Activated CD8-positive, alpha-beta memory T cell treated with anti-CD3 and anti-CD28 coated beads, Interleukin-2, amount 50 U/mL, for 24 hours (primary cell): Measurements from ENCODE around the gene LMOD1.

ENCODE experiments used
- DNase-seq: peaks from one replicate; pipeline ENCODE4 v3.0.0-alpha.2; 2020; ENCODE audit errors: extremely low read depth

Gene LMOD1

DNA sequence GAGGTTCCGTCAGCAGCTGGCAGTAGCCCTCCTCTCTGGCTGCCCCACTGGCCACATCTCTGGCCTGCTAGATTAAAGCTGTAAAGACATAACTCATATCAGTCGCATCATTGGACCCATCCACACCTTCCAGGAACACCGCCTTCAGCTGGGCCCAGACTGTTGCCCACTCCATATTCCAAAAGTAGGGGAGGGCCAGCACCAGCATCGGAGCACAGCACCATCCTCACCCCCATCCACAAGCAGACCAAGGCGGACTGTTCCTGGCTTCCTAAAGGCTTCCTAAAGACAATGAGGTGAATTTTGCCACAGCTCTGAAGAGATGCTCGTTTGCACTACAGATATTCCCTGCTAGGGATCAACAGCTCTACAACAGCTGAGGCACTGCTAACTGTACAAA lies 54.1 kb downstream of the LMOD1 start:
- DNase-seq, result no peak

DNA sequence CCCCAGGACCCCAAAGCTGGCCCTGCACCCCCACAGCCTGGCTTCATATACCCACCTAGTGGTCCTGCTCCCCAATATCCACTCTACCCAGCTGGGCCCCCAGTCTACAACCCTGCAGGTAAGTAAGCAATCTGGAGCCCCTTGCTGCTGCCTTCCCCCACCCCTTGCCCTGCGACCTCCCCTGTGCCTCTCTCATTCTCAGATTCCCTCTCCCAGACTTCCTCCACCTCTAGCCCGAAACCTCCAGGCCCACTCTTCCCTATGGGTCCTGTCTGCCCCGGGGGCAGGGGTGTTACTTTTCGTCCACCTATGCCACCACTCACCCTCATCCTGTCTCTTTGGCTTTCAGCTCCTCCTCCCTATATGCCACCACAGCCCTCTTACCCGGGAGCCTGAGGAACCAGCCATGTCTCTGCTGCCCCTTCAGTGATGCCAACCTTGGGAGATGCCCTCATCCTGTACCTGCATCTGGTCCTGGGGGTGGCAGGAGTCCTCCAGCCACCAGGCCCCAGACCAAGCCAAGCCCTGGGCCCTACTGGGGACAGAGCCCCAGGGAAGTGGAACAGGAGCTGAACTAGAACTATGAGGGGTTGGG lies 54.8 kb downstream of the LMOD1 start:
- no peak for DNase-seq

DNA sequence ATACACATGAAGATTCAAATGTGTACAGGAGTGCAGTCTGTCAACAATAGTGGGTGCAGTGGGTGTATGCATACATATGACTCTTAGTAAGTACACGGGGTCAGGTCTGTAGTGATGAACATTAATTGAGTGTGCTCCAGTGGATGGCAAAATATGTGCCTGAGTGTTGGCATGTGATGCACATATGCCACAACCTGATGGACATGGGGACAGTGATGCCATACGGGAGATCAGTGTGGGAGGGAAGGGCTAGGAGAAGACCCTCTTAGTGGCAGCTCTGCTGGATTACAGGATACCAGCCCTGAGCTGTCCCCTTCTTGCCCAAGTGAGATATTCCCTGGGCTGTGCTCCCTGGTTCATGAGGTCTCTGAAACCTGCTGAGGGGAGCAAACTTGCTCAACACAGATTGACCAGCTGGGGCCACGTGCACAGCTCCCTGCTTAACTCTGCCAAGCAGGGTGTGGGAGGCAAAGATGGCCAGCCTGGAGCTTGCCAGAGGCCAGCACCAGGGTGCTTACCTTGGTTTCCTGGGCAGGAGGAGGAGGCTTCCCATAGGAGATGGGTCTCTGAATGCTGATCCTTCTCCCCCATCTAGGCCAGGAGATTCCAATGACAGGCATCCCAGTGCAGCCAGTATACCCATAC lies 55.4 kb downstream of the LMOD1 start:
- no peak for DNase-seq

DNA sequence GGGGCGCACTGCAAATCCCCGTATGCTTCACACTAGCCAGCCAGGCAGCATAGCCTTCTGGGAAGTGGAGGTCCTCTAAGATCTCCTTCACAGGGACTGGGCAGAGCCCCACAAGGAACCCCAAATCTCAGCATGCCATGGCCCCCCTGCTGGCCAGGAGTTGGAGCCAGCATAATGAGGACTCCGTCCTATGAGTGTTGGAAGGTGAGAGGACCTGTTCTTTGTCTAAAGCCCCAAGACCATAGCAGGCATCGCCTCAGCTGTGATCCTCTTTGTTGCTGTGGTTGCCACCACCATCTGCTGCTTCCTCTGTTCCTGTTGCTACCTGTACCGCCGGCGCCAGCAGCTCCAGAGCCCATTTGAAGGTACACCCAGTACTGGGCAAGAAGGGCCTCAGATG lies 56.1 kb downstream of the LMOD1 start:
- no peak for DNase-seq

DNA sequence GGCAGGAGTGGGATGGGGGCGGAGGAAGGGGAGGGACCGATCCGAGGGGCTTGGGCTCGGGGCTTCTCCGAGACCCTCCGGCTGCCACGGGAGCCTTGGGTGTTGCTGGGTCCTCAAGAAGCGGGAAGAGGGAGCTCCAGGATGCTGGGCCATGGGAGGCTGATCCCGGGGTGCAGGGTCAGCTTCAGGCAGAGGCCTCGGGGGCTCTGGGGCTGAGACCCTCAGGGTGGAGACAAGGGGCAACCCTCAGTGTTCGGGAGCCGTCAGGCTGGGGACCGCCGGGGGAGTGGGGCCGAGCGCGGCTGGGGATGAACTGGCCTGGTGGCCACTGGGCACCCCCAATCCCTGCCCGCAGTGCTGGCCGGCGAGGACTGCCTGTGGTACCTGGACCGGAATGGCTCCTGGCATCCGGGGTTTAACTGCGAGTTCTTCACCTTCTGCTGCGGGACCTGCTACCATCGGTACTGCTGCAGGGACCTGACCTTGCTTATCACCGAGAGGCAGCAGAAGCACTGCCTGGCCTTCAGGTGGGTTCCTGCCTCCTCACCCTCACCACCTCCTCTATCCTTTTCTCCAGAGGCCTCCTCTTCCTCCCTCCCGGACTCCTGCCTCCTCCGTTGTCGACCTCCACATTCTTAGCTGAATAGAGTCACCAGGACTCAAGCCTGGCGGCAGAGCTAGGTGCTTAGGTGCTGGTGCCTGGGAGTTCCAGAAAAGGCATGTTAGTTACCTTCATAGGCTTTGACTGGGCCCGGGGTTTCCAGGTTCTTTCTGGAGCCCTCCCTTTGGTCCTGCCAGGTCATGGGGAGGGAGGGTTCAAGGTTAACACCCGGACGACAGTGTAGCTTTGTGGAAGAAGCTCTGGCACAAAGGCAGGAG lies 57.0 kb downstream of the LMOD1 start:
- DNase-seq, result no peak

DNA sequence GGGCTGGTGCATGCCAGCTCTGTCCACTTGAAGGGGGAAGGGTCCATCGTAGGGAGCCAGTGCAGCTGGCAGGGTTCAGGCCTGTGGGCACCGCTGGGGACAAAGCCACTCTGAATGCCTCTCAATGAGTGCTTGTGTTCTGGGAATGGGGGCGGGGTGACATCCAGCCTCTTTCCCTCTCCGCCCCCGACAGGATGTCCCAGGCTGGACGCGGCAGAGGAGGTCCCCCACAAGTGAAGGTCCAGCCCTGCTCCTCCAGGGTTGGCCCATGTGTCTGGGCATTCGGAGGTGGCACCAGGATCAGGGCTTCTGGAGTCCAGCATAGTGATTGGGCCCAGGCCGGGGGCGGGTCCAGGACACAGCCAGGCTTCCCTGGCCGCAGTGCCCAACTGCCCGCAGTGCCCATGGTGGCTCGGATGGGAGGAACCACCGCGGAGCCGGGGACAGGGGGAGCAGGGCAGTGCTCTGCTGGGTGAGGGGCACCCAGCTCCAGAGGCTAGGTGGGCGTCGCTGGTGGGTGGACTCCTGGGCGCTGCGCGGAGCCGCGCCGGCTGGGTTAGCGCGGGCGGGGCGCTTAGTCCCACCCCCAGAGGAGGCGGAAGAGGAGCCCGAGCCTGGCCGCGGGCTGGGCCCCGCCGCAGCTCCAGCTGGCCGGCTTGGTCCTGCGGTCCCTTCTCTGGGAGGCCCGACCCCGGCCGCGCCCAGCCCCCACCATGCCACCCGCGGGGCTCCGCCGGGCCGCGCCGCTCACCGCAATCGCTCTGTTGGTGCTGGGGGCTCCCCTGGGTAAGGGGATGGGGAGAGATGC lies 57.9 kb downstream of the LMOD1 start, which contains the start of gene SHISA4:
Gene SHISA4, plus strand, starts transcription at position 617 of the 808 bp plus-strand sequence. Its CDS starts 97 bp downstream, at position 714.
- DNase-seq, result no peak

DNA sequence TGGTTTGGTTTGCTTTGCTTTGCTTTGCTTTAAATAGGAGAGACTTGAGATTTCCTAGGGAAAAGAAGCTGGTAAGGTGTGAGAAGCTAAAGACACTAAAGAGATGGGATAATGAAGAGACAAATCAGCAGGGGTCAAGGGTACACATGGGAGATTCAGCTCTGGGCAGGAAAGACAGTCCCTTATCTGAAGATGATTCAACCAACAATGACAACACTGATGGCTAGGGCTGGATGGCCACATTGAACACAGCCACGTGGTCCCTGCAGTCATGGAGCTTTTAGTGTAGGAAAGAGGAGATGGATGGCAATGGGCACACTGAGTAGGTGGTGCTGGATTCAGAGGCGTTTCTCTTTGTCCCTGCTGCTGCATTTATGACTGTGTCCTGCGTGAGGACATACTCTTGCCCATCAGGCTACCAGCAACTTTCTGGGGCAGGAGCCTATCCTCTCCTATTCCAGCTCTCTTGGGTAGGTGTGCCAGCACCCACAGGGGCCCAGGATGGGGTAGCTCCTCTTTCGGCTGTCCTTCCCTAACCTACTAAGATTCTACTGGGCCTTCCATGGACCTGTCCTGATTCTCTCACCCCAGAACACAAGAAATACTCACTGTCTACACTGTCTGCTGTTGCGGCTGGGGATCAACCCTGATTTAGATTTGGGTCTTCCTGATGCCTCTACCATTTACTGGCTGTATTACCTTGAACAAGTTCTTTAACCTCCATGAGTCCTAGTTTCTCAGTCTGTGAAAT lies 59.1 kb downstream of the LMOD1 start:
- no peak for DNase-seq

GRCh38 chr1:201886103-201886885 lies 60.1 kb downstream of the LMOD1 start:
- DNase-seq, result no peak

GRCh38 chr1:201885531-201886075 lies 60.7 kb downstream of the LMOD1 start:
- no peak for DNase-seq

DNA sequence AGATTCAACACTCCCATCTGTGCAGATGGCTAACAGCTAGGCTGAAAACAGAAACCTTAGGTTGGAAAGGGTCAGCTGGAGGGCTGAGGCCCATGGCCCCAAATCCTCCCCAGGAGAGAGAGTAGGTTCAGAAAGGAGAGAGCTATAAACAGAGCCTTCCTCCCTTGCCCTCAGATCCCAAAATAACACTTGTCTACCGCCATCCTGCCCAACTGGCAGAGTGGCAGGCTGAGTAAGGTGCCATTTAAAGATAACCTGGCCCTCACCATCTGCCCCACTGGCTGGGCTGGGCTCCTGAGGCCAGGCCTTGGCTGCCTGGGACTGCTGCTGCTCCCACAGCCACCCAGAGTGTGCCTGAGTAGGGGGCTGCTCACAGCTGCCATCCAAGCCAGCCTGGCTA lies 61.9 kb downstream of the LMOD1 start:
- no peak for DNase-seq

DNA sequence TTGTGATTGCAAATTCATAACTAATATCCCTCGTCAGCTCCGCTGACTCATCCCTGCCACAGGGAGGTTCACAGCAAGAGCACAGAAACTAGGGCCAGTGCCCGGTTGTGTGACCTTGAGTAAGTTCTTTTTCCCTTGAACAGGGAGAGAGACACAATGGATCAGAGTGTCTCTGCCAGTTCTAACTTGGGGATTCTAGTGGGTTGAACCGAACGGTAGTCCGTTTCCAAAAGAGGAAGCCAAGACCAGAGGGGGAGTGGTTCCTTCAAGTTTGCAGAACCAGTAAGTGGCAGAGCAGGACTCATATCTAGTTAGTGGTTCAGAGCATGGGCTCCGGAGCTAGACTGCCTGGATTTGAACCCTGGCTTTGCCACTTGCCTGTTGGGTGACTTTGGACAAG lies 62.6 kb downstream of the LMOD1 start:
- no peak for DNase-seq

DNA sequence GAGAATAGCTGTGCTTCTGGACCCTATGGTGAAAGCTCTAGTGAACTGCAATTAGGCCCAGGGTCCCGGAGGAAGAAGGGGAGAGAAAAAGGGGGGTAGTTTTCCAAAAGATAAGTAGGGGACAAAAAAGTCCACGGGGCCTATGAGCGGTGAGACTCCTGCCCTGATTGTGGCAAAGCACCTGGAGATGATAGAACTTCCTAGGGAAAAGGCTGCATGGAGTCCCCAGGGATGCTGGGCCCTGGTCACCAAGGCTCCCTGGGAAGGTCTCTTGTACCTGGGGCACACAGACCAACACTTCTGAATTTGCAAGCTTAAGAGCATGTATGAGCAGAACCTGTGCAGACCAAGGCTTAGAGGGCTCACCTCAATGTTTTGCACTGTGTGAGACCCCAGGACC lies 63.1 kb downstream of the LMOD1 start:
- DNase-seq, result no peak

DNA sequence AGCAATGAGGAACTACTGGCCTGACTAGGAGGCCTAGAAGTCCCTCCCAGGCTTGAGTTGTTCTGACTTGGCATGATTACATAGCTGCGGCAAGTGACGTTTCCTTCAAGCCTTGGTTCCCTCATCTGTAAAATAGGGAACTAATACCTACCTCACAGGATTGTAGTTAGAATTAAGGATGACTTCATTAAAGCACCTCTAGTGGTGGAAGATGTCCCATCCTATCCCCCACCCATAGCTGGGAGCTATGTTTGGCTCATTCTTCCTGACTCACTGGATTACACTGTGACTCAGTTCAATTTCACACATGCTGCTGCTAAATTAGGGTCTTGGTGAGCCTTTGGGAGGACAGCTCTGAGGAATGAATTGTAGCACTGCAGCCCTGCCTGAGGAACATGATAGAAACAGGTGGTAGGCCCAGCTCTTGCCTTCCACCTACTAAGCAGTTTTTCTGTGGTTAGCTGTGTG lies 63.6 kb downstream of the LMOD1 start:
- no peak for DNase-seq

DNA sequence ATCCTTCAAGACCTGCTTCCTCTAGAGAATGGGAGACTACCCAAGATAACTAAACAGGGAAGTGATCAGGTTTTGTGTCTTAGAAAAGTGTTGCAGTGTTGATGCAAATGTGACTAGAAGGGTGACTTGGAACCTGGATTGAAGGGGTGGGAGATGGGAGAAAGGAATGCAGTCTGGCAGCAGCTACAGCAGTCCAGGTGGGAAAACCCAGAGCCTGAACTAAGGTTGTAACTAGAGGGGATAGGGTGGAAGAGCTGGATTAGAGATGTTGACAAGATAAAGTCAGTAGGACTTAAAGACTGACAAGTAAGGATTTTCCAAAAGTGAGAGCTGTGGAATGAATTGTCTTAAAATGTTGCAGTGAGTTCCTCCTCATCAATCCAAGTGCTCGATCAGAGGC lies 64.7 kb downstream of the LMOD1 start:
- no peak for DNase-seq

GRCh38 chr1:201880928-201881571 lies 65.3 kb downstream of the LMOD1 start:
- no peak for DNase-seq

GRCh38 chr1:201877877-201878401 lies 68.4 kb downstream of the LMOD1 start:
- no peak for DNase-seq

GRCh38 chr1:201876148-201876818 lies 70.1 kb downstream of the LMOD1 start:
- no peak for DNase-seq

- DNase-seq, result no peak
These were observed 71.7 kb downstream of the LMOD1 start for GRCh38 chr1:201874672-201875071.

- no peak for DNase-seq
These were observed 76.0 kb downstream of the LMOD1 start for GRCh38 chr1:201870397-201870796.
